WERI-Rb-1 (cell line): Measurements from ENCODE around the gene STX7.
A peak's percentile ranks its signal among the peaks of the same experiment; 100 is the strongest.
"Not testable (repeated sequence)": the region's sequence is repeated elsewhere in the genome, so short reads cannot be mapped to it uniquely, and the experiment has no call there.

Source experiments
- DNase-seq: peaks from one replicate; pipeline ENCODE4 v3.0.0-alpha.2; 2020
- H3K27ac ChIP-seq: fragments of 250-450 bp; sonication (Bioruptor Pico); 2 replicates; pipeline ENCODE4 v1.5.1; 2020; ENCODE audit warnings: mild to moderate bottlenecking, moderate library complexity
- H3K27me3 ChIP-seq: fragments of 250-450 bp; sonication (Bioruptor Pico); 2 replicates; pipeline ENCODE4 v1.5.1; 2021; ENCODE audit warnings: mild to moderate bottlenecking, low read depth, moderate library complexity; ENCODE audit not compliant: insufficient read depth, severe bottlenecking
- H3K36me3 ChIP-seq: fragments of 250-450 bp; sonication (Bioruptor Pico); 2 replicates; pipeline ENCODE4 v1.5.1; 2020; ENCODE audit warnings: mild to moderate bottlenecking, moderate library complexity
- H3K4me3 ChIP-seq: 2 replicates; pipeline ENCODE4 v1.5.1; 2011; ENCODE audit warnings: low read depth, mild to moderate bottlenecking, control low read depth, low read length
- H3K9me3 ChIP-seq: fragments of 250-450 bp; sonication (Bioruptor Pico); 2 replicates; pipeline ENCODE4 v1.5.1; 2021; ENCODE audit warnings: mild to moderate bottlenecking, moderate library complexity; ENCODE audit not compliant: severe bottlenecking
- CTCF ChIP-seq: IDR thresholded peaks from 2 replicates; pipeline ENCODE4 v1.5.1; 2011; ENCODE audit warnings: low read depth, mild to moderate bottlenecking, control low read depth, inconsistent platforms, low read length

Gene STX7

GRCh38 chr6:132512638-132513632 is at the start of gene STX7:
TSS of gene STX7 (minus strand) at chr6:132513116. CDS start at chr6:132503530, 9,586 bp downstream.
- TF ChIP-seq CTCF = no peak
- H3K27me3 ChIP-seq = peaks cover 38% of the 10 kb centered on the region
- peaks cover 3% of the 10 kb centered on the region; the same call in 1 of the 2 replicates for H3K36me3 ChIP-seq
- H3K4me3 ChIP-seq = peak within 1 kb of the TSS; percentile 77
- peak; percentile 85 for DNase-seq
- H3K9me3 ChIP-seq = no peaks in the 10 kb centered on the region
- no peak within 1 kb of the TSS for H3K27ac ChIP-seq

- H3K27me3 ChIP-seq = peaks cover 65% of the 10 kb centered on the region
- H3K36me3 ChIP-seq, DNase-seq, H3K4me3 ChIP-seq, H3K9me3 ChIP-seq, H3K27ac ChIP-seq: not testable (repeated sequence)
These were observed 47.2 kb upstream of the STX7 start for GRCh38 chr6:132560087-132560486.

- no peaks in the 10 kb centered on the region for H3K36me3 ChIP-seq
- no peaks in the 10 kb centered on the region for H3K9me3 ChIP-seq
- no peak within 1 kb of the TSS for H3K27ac ChIP-seq
- peaks cover 60% of the 10 kb centered on the region for H3K27me3 ChIP-seq
- TF ChIP-seq CTCF = no peak
- H3K4me3 ChIP-seq = no peak within 1 kb of the TSS
- DNase-seq = no peak
These were observed 39.5 kb upstream of the STX7 start, which contains the start of gene TAAR8 for GRCh38 chr6:132552372-132552771. TSS of gene TAAR8 (plus strand) at chr6:132552672. CDS start at chr6:132552693, 21 bp downstream.

- H3K9me3 ChIP-seq = no peaks in the 10 kb centered on the region
These were observed 38.3 kb upstream of the STX7 start for GRCh38 chr6:132551214-132551613.

GRCh38 chr6:132548746-132549463 is 36.0 kb upstream of the STX7 start:
- Histone ChIP-seq H3K27me3 (peaks cover 71% of the 10 kb centered on the region), H3K9me3 (no peaks in the 10 kb centered on the region), H3K27ac (no peak overlapping the region), H3K36me3 (no peaks in the 10 kb centered on the region), H3K4me3 (no peak overlapping the region)
- no peak for TF ChIP-seq CTCF
- no peak for DNase-seq

More at GRCh38 chr6:132551214-132551613, 38.3 kb upstream of the STX7 start:
- TF ChIP-seq CTCF = no peak
- Histone ChIP-seq H3K4me3 (no peak overlapping the region), H3K27ac (no peak overlapping the region), H3K36me3 (no peaks in the 10 kb centered on the region), H3K27me3 (peaks cover 63% of the 10 kb centered on the region)
- DNase-seq = no peak

- Histone ChIP-seq H3K27me3 (peaks cover 74% of the 10 kb centered on the region), H3K27ac (no peak overlapping the region), H3K36me3 (no peaks in the 10 kb centered on the region), H3K9me3 (no peaks in the 10 kb centered on the region), H3K4me3 (no peak overlapping the region)
- no peak for TF ChIP-seq CTCF
- no peak for DNase-seq
These were observed 31.9 kb upstream of the STX7 start for GRCh38 chr6:132544826-132545225.
